Esophagus muscularis mucosa (tissue), 4 donors: ENCODE measurements around the gene FXYD5. TPM values are rescaled to one million over a fixed set of nuclear protein-coding genes. Genes with fewer than 3 reads are reported as not detected.

ENCODE experiments used
- DNase-seq: peaks from one replicate; pipeline ENCODE4 v3.0.0-alpha.2; 2017; ENCODE audit errors: extremely low spot score
- H3K27ac ChIP-seq, 4 donors: fragments of 200-600 bp; sonication (generic); replicated peaks in 1 of 4; 1 replicate in 3 of 4; 2 replicates in 1 of 4; pipeline ENCODE4 v1.5.1; 2016 to 2019; ENCODE audit warnings: mild to moderate bottlenecking in 1 of 4
- H3K27me3 ChIP-seq, 4 donors: fragments of 200-600 bp; sonication (generic); one replicate each; pipeline versions ENCODE4 v1.5.1 to v1.6.0; 2016 to 2019
- H3K36me3 ChIP-seq, 4 donors: fragments of 200-600 bp; sonication (generic); one replicate each; pipeline ENCODE4 v1.5.1; 2016 to 2019
- H3K4me1 ChIP-seq, 4 donors: fragments of 200-600 bp; sonication (generic); one replicate each; pipeline ENCODE4 v1.5.1; 2016 to 2019
- H3K4me3 ChIP-seq, 4 donors: fragments of 200-600 bp; sonication (generic); 1 replicate in 2 of 4; 2 replicates in 2 of 4; pipeline ENCODE4 v1.5.1; 2016 to 2019; ENCODE audit warnings: mild to moderate bottlenecking in 4 of 4, moderate library complexity in 1 of 4
- H3K9me3 ChIP-seq, 4 donors: fragments of 200-600 bp; sonication (generic); 1 replicate in 3 of 4; 2 replicates in 1 of 4; pipeline ENCODE4 v1.5.1; 2016 to 2019
- EP300 ChIP-seq: sonication (generic); formaldehyde crosslinking; IDR thresholded peaks from one replicate; pipeline ENCODE4 v1.6.1; 2017; ENCODE audit warnings: antibody characterized with exemption
- POLR2A ChIP-seq: fragments of 450-650 bp; IDR thresholded peaks from one replicate; pipeline ENCODE4 v1.6.1; 2017; ENCODE audit warnings: antibody characterized with exemption, moderate library complexity, mild to moderate bottlenecking, low read depth
- POLR2AphosphoS5 ChIP-seq, 2 donors: sonication (generic); formaldehyde crosslinking; IDR thresholded peaks; one replicate each; pipeline ENCODE4 v1.6.1; 2017; ENCODE audit warnings: antibody characterized with exemption in 2 of 2
- WGBS: methylation state at CpG from one replicate; pipeline ENCODE4 v1.1.5; 2018; 5-methylcytosine and 5-hydroxymethylcytosine counted together
- intact Hi-C: fragments of 100-400 bp; cut with DNase I; formaldehyde crosslinking; loops from one replicate; pipeline ENCODE4 v1.15.1; 2023
- total RNA-seq, 4 donors: library from RNA; depleted of rRNA; stranded (reverse); fragments of >200 nt; gene quantifications; one replicate each; pipeline versions ENCODE4 v1.1.0 to v1.2.1, GENCODE V29; 2016
- TF ChIP-seq, protein P1 (sequence below), 3 experiments: fragments of 200-600 bp in 2 of 3; fragments of 450-650 bp in 1 of 3; sonication (generic) in 2 of 3; IDR thresholded peaks; one replicate each; pipeline ENCODE4 v1.5.1; 2017 to 2019; ENCODE audit warnings: antibody characterized with exemption in 3 of 3, mild to moderate bottlenecking in 2 of 3, moderate library complexity in 1 of 3

FXYD5 gene
- total RNA-seq, 4 donors from 2014 or later = 26.6 to 49.3 (median 43.0) TPM

DNA sequence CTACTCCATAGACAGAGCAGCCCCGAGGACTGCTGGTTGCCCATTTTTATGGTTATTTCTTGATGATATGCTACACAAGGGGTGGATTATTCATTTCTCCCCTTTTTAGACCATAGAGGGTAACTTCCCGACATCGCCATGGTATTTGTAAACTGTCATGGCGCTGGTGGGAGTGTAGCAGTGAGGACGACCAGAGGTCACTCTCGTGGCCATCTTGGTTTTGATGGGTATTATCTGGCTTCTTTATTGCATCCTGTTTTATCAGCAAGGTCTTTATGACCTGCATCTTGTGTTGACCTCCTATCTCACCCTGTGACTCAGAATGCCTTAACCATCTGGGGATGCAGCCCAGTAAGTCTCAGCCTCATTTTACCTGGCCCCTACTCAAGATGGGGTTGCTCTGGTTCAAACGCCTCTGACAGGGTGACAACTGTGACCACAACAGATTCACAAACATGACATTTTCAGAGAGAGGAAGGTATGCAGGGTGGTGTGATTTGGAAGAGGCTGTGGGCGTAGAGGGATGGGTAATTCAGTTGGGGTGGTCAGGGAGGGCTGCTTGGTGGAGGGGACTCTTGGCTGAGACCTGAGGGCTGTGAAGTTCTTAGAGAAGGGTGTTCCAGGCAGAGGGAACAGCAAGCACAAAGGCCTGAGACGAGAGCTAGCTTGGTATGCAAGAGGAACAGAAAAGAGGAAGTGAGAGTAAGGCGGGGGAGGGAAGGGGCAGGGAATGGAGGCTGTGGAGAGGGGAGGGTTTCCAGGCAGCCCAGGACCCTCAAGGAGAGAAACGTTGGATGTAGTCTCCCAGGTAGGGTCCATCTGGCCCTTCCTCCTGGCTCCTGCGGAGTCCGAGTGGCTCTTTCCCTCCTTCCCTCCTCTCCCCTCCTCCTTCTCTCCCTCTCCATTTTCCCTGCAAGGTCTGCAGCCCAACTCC lies 50.5 kb downstream of the FXYD5 start:
- Histone ChIP-seq H3K36me3 (no peaks in the 10 kb centered on the region), H3K27ac (no peak overlapping the region), H3K4me3 (no peak overlapping the region), H3K9me3 (no peaks in the 10 kb centered on the region), H3K27me3 (peaks cover 0 to 19% (median 0%) of the 10 kb centered on the region in 4 donors), H3K4me1 (no peaks in the 10 kb centered on the region)
- 66% methylated on average over 13 of the region's 13 CpGs for WGBS
- intact Hi-C loops = no loop called here
- peak; percentile 86 for DNase-seq
- TF ChIP-seq POLR2AphosphoS5 (IDR thresholded peaks at IDR 0.05) (no peak), EP300 (no peak), POLR2A (no peak)
- TF ChIP-seq, protein P1, sequence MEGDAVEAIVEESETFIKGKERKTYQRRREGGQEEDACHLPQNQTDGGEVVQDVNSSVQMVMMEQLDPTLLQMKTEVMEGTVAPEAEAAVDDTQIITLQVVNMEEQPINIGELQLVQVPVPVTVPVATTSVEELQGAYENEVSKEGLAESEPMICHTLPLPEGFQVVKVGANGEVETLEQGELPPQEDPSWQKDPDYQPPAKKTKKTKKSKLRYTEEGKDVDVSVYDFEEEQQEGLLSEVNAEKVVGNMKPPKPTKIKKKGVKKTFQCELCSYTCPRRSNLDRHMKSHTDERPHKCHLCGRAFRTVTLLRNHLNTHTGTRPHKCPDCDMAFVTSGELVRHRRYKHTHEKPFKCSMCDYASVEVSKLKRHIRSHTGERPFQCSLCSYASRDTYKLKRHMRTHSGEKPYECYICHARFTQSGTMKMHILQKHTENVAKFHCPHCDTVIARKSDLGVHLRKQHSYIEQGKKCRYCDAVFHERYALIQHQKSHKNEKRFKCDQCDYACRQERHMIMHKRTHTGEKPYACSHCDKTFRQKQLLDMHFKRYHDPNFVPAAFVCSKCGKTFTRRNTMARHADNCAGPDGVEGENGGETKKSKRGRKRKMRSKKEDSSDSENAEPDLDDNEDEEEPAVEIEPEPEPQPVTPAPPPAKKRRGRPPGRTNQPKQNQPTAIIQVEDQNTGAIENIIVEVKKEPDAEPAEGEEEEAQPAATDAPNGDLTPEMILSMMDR (IDR thresholded peaks at IDR 0.05) = no peak

DNA sequence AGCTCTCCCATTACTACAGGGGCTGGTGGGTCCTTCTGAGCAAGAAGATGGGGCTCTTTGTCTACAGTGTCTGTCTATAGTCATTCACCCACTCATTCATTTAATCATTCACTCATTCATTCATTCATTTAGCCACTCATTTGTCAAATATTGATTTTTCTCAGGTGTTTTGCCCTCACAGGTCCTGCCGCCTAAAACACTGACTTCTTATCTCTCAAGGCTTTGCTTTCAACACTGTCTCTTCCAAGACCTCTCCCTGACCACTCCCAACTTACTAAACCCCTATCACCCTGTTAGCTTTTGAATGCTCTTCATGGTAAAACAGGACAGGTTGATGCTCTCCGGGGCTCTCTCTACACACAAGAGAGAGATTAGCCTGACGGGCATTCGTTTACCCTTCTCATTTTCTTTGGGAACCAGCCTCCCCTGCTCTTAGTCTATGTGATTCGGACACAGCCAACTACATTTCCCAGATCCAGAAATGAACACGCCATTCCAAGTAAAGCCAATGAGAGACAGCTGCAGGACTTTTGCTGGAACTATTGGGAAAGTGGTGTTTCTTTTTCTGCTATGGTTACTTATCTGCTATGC lies 51.3 kb downstream of the FXYD5 start:
- intact Hi-C loops = no loop called here
- H3K9me3 ChIP-seq = no peaks in the 10 kb centered on the region
- H3K36me3 ChIP-seq = no peaks in the 10 kb centered on the region
- H3K27me3 ChIP-seq = peaks cover 0 to 18% (median 0%) of the 10 kb centered on the region in 4 donors
- no peak overlapping the region for H3K27ac ChIP-seq
- peak; percentile 62 for DNase-seq
- H3K4me3 ChIP-seq = no peak overlapping the region
- WGBS = 79% methylated on average over 6 of the region's 6 CpGs
- TF ChIP-seq POLR2AphosphoS5 (IDR thresholded peaks at IDR 0.05) (no peak), EP300 (no peak), POLR2A (no peak)
- TF ChIP-seq, protein P1 (IDR thresholded peaks at IDR 0.05) = no peak
- H3K4me1 ChIP-seq = no peaks in the 10 kb centered on the region

DNA sequence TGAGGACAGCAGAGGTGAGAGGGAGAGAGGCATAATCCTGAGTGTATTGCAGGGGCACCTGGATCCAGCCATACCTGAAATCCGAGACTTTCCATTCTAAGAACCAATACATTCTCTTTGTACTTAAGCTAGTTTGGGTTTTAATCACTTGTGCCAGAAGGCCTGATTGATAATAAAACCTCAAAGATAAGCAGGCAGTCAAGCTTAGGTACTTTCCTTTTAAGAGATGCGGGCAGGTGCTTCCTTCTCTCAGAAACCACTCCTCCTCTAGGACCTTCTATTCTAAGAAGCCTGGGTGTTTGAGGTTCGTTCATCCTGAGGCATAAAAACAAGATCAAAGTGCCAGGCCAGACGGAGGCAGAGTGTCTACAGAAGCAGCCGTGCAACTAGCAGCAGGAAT lies 51.8 kb downstream of the FXYD5 start:
- H3K4me1 ChIP-seq = peaks cover 0 to 5% (median 0%) of the 10 kb centered on the region in 4 donors
- no peak overlapping the region for H3K27ac ChIP-seq
- H3K27me3 ChIP-seq = peaks cover 0 to 12% (median 0%) of the 10 kb centered on the region in 4 donors
- intact Hi-C loops = no loop called here
- H3K36me3 ChIP-seq = no peaks in the 10 kb centered on the region
- no peaks in the 10 kb centered on the region for H3K9me3 ChIP-seq
- TF ChIP-seq POLR2AphosphoS5 (IDR thresholded peaks at IDR 0.05) = no peak
- TF ChIP-seq, protein P1 (IDR thresholded peaks at IDR 0.05) = no peak
- TF ChIP-seq POLR2A = no peak
- TF ChIP-seq EP300 = no peak
- no peak overlapping the region for H3K4me3 ChIP-seq
- 64% methylated on average over 5 of the region's 5 CpGs for WGBS
- no peak for DNase-seq

DNA sequence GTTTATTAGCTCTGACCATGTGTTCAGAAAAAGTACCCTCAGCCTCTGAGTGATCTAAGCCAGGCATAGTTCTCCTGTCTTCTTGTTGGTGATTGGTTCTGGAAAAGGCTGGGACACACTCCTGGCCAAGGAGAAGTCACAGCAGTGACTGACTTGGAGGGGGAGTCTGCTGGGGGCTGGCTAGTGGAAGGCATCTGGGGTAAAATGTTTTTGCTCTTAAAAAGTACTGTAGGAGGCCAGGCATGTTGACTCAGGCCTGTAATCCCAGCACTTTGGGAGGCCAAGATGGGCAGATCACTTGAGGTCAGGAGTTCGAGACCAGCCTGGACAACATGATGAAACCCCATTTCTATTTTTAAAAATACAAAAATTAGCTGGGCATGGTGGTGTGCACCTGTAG lies 52.3 kb downstream of the FXYD5 start:
- intact Hi-C loops = no loop called here
- peak; percentile 83 for DNase-seq
- Histone ChIP-seq H3K27ac (no peak overlapping the region), H3K4me3 (no peak overlapping the region), H3K9me3 (no peaks in the 10 kb centered on the region), H3K4me1 (peaks cover 0 to 9% (median 0%) of the 10 kb centered on the region in 4 donors), H3K27me3 (peaks cover 0 to 12% (median 0%) of the 10 kb centered on the region in 4 donors), H3K36me3 (no peaks in the 10 kb centered on the region)
- TF ChIP-seq EP300 = no peak
- TF ChIP-seq, protein P1 (IDR thresholded peaks at IDR 0.05) = no peak
- no peak for TF ChIP-seq POLR2AphosphoS5 (IDR thresholded peaks at IDR 0.05)
- 100% methylated on average over 1 of the region's 1 CpG for WGBS
